ENCODE results near the gene CAPN11.
"Not testable (repeated sequence)": the region's sequence is repeated elsewhere in the genome, so short reads cannot be mapped to it uniquely, and the experiment has no call there.

Gene CAPN11

GRCh38 chr6:44180406-44180805 is 21.8 kb downstream of the CAPN11 start:
- DNase-seq, result no peak

DNA sequence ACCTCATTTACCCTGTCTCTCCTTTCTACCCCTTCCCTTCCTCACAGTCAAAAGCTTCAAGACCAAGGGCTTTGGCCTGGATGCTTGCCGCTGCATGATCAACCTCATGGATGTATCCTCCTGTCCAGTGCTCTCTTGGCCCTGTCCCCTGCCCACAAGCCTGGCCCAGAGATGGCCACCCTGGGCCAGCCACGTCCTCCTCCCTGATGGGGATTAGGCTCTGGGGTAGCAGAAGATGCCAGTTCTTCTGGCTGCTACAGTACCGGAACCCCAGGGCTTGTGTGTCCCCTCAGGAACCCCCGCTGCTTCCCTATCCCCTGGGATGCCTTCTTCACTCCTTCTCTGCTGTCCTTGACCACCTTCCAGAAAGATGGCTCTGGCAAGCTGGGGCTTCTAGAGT is 22.3 kb downstream of the CAPN11 start:
- DNase-seq, result no peak

DNA sequence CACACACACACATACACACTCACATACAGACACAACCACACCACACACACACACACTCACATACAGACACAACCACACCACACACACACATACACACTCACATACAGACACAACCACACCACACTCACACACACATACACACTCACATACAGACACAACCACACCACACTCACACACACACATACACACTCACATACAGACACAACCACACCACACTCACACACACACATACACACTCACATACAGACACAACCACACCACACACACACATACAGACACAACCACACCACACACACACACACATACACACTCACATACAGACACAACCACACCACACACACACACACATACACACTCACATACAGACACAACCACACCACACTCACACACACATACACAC is 23.2 kb downstream of the CAPN11 start:
- DNase-seq, result not testable (repeated sequence)

- no peak for DNase-seq
Observed at GRCh38 chr6:44182911-44183390, 24.3 kb downstream of the CAPN11 start.

GRCh38 chr6:44183783-44184182 is 25.2 kb downstream of the CAPN11 start:
- DNase-seq, result no peak

DNA sequence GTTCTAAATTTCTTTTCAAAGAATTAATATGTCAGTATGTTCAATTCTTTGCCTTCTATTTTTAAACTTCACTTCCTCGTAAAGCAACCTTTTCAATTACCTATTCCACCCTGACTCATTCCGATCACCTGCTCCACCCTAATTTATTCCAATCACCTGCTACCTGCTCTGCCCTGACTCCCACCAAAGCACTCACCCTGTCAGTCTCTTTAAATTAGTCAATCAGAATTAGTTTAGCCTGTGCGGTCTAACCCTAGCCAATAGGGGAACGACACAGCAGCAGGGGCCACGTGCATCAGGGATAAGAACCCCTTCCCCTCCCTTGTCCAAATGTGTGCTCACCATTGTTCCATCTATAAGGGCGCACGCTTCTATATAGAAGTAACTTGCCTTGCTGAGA is 26.7 kb downstream of the CAPN11 start:
- peak in 1 of 58 donors; percentile 5 for DNase-seq

DNA sequence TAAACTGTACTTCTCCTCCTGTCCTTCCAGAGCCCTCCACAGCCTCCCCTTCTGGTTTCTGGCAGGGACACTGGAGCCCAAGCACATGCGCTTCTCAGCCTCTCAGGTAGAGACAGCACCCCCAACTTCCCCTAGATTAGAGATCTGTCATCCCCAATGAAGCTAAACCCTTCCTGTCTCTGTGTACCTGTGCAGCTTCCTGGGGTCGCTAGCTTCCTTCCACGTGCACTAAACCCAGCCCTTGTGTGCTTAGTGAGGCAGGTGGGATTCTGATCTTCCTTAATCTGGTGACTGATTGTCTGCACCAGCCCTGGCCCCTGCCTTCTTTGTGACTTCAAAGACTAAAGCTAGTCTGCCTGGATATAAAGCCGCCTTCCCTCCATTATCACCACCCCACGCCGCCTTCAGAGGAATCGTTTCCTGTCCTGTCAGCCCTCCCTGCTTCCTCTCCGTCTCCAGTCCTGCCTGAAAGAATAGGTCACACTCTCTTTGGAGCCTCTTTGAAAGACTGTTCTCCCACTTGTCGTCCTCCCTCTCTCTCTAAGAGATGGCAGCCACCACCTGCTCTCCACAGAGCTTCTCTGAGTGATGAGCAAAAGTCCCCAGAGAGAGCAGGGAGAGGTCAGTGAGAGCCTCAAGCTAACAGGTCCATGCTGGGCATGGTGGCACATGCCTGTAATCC is 27.5 kb downstream of the CAPN11 start:
- no peak for DNase-seq

GRCh38 chr6:44186635-44187025 is 28.0 kb downstream of the CAPN11 start:
- DNase-seq, result no peak

DNA sequence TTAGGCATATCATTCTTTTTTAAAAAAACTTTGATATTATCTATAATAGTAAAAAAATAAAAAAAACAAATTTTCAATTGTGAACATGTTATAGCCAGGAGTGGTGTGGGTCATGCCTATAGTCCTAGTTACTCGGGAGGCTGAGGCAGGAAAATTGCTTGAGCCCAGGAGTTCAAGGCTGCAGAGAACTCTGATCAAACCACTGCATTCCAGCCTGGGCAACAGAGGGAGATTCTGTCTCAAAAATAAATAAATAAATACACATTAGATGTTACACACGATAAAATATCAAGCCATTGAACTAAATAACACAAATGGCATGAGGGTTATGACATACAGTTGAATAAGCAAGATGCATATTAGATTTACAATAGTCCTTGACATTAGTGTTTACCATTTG is 30.2 kb downstream of the CAPN11 start:
- no peak for DNase-seq

- no peak for DNase-seq
Observed at GRCh38 chr6:44189257-44189656, 30.6 kb downstream of the CAPN11 start.

- DNase-seq, result no peak
Observed at GRCh38 chr6:44190715-44191114, 32.1 kb downstream of the CAPN11 start.

DNA sequence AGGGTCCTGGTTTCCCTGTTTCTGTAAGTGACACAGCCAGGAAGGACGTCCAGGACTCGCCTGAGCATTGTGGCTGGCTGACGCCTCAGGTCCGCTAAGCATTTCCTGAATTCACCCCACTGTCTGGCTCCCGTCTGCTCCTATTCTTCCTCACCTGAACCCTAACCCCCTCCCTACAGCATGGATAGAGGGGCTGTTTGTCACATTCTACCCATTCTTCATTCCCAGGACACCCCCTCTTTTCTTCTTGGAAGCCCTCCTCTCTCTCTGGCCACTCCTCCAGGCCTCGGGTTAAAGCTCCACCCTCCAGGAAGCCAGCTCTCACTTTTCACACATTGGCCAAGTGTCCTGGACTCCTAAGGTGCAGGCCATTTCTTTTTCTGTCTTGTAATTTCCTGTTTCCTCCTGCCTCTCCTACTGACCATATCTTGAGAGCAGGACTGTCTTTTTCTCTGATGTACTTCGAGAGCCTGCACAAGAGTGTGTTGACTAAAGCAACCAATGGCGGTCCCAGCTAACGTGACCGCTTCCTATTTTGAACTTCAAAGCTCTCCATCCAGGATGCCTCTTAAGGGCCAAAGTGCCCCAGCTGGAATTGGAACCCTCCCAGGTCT is 33.9 kb downstream of the CAPN11 start:
- peak in 1 of 58 donors; percentile 1 for DNase-seq

GRCh38 chr6:44193307-44193910 is 34.8 kb downstream of the CAPN11 start:
- no peak for DNase-seq

DNA sequence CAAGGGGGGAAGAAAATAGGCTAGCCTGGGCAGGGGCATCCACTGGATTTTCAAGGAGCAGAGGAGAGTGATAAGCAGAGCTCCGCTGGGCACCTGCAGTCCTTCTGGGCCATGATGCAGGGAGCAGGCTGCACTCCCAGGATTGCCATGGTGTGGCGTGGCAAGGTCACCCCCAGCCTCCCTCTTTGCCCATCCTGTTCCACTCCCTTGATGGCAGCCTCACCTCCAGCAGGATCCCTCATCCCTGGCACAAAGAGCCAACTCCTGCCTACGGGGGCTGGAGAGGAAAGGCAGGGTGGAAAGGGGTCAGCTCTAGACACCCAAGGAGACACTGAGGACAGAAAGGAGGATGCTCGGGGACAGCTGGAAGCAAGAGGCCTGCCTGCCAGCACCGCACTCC is 35.7 kb downstream of the CAPN11 start:
- DNase-seq, result no peak

DNA sequence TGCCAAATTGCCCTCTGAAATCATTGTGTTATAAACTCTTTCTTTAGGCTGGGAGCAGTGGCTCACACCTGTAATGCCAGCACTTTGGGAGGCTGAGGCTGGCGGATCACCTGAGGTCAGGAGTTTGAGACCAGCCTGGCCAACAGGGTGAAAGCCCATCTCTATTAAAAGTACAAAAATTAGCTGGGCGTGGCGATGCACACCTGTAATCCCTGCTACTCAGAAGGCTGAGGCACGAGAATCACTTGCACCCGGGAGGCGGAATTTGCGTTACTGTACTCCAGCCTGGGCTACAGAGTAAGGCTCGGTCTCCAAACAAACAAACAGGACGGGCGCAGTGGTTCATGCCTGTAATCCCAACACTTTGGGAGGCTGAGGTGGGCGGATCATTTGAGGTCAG is 37.7 kb downstream of the CAPN11 start:
- not testable (repeated sequence) for DNase-seq

DNA sequence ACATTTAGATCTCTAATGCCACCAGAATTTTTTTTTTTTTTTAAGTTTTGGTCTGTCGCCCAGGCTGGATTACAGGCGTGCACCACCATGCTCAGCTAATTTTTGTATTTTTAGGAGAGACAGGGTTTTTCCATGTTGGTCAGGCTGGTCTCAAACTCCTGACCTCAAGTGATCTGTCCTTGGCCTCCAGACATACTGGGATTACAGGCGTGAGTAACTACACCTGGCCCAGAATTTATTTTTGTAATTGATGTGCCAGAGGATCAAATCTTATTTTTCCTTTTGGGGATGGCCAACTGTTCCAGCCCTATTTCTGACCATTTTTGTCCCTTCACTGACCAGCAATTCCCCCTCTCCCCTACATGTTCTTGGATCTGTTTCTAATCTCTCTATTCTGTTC is 40.1 kb downstream of the CAPN11 start:
- no peak for DNase-seq

- DNase-seq, result no peak
Observed at GRCh38 chr6:44199883-44200282, 41.3 kb downstream of the CAPN11 start.

GRCh38 chr6:44201200-44201599 is 42.6 kb downstream of the CAPN11 start:
- no peak for DNase-seq

GRCh38 chr6:44201638-44202303 is 43.2 kb downstream of the CAPN11 start:
- no peak for DNase-seq

DNA sequence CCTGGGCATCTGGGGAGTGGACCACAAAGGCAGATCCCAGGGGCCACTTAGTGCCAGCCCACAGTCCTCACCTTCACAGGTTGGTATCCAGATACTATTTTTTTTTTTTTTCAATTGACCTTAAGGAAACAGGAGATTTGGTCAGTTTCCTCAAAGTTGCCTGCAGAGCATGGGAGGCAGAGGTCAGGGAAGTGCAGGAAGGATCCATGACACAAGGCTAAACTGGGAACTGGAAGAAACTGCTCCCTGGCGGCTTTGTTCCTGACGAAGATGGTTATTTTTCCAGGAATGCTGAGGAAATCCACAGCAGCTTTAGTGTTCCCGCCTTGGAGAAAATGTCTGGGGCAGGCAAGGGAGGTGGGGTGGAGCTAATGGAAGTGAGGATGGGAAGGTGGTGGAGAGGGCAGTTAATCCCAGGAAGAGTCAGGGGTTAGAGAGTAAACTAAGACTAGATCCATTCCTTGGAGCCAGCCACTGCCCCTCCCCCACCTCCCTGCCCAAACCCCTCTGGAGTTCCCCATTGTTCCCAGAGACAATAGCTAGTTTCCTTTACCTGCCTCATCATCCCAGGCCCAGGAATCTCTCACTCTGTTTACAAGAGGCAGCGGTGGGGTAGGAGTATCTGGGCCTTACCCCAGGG is 43.8 kb downstream of the CAPN11 start:
- no peak for DNase-seq

DNA sequence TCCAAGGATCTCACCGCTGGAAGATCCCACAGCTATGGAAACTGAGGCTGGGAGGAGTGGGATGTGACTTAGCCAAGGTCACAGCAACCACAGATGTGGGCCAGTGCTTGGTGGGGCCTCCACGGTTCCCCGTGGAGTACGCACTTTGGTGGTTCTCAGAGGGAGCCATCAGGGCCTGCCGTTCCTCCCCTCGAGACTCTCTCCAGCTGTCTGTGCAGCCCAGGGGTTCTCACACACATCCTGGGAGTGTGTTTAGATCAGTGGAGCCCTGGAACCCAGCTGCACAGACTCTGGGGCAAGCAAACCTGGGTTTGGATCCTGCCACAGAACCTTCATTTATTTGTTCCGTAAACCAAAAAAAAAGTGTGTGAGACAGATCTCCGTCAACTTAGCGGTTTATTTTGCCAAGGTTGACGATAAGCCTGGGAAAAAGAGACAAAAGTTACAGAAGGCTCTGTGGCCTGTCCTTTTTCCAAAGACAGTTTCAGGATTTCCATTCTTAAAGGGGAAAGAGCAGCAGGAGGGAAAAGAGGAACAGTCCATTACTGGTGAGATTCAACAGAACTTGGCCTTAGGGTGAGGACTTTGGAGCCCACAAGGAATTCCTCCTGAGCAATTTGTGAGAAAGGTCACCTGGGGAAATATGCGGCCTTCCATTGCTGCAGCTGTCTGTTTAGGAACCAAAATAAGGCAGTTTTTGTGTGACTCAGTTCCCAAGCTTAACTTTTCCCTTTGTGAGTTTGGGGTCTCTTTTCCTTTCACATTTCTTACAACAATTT is 44.5 kb downstream of the CAPN11 start:
- DNase-seq, result no peak
